Activated CD4-positive, alpha-beta T cell treated with anti-CD3 and anti-CD28 coated beads, Interleukin-2, Interleukin-4, amounts not matched to agents 100 ng/mL and 50 ng/mL, durations not matched to agents 16 hours and 8 hours (primary cell): ENCODE data around the gene NUDT22.

ENCODE experiments used
- DNase-seq: peaks from one replicate; pipeline ENCODE4 v3.0.0-alpha.2; 2020; ENCODE audit warnings: low spot score

NUDT22 gene

GRCh38 chr11:64275841-64276240 is 49.8 kb downstream of the NUDT22 start:
- no peak for DNase-seq

GRCh38 chr11:64276653-64277431 is 50.8 kb downstream of the NUDT22 start:
- DNase-seq, result no peak

DNA sequence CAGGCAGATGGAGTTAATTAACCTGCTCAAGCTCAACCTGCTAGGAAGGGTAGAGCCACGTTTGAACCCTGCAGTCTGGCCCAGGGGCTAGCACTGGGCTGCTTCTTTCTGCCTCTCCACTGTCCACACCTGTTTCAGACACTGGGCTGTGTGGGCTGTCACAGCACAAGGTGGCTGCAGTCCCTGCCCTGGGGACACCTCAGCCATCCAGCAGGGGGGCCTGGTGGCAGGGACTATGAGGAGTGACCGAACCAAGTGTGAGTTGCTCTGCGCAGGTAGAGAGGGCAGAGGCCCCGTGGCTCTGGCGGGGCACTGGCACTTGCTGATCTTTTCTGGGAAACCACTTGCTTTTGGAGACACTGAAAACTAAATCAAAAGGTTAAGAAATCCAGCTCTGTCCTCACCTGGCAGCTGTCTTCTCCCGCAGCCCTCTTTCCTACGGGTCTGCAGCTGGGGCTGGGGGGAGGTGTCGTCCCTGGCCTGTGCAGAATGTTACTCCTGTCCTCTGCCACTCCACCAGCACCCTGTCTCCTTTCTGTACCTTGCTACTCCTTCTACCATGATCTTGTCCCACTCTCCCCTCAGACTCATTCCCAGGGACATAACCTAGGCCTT is 52.6 kb downstream of the NUDT22 start:
- no peak for DNase-seq
